GM21786 (cell line): ENCODE results near the gene ITPRIP.
A peak's percentile ranks its signal among the peaks of the same experiment; 100 is the strongest.

Source experiments
- ATAC-seq: cut with Tn5 transposase; IDR thresholded peaks from one replicate; pipeline ENCODE4 v1.9.1; 2021; ENCODE audit not compliant: unreplicated experiment

The ITPRIP gene

GRCh38 chr10:104308439-104308903 is 29.8 kb downstream of the ITPRIP start:
- peak; percentile 84 for ATAC-seq

- ATAC-seq = no peak
These were observed 30.5 kb downstream of the ITPRIP start for GRCh38 chr10:104307576-104308438.

- no peak for ATAC-seq
These were observed 31.4 kb downstream of the ITPRIP start for GRCh38 chr10:104306897-104307296.

- ATAC-seq = no peak
These were observed 33.3 kb downstream of the ITPRIP start for GRCh38 chr10:104304927-104305326.

GRCh38 chr10:104304356-104304745 is 33.9 kb downstream of the ITPRIP start:
- no peak for ATAC-seq

GRCh38 chr10:104303594-104304355 is 34.5 kb downstream of the ITPRIP start:
- no peak for ATAC-seq

GRCh38 chr10:104301907-104302690 is 36.2 kb downstream of the ITPRIP start:
- no peak for ATAC-seq

- no peak for ATAC-seq
These were observed 37.5 kb downstream of the ITPRIP start for GRCh38 chr10:104300736-104301292.

GRCh38 chr10:104300002-104300735 is 38.1 kb downstream of the ITPRIP start:
- no peak for ATAC-seq

GRCh38 chr10:104299031-104299904 is 39.0 kb downstream of the ITPRIP start:
- no peak for ATAC-seq

- no peak for ATAC-seq
These were observed 40.3 kb downstream of the ITPRIP start for GRCh38 chr10:104297697-104298660.

- ATAC-seq = no peak
These were observed 41.4 kb downstream of the ITPRIP start for GRCh38 chr10:104296687-104297436.

GRCh38 chr10:104293781-104294321 is 44.4 kb downstream of the ITPRIP start:
- no peak for ATAC-seq

- ATAC-seq = no peak
These were observed 45.3 kb downstream of the ITPRIP start for GRCh38 chr10:104293011-104293410.

- peak; percentile 98 for ATAC-seq
These were observed 46.8 kb downstream of the ITPRIP start for GRCh38 chr10:104291439-104291951.

GRCh38 chr10:104288355-104288754 is 49.9 kb downstream of the ITPRIP start:
- no peak for ATAC-seq

GRCh38 chr10:104286939-104287338 is 51.3 kb downstream of the ITPRIP start:
- no peak for ATAC-seq
